HG02973 (cell line): ENCODE measurements around the gene MUC6.

Experiments used
- ATAC-seq: cut with Tn5 transposase; IDR thresholded peaks from one replicate; pipeline ENCODE4 v1.9.1; 2021; ENCODE audit warnings: moderate library complexity; ENCODE audit not compliant: unreplicated experiment

The MUC6 gene

GRCh38 chr11:1052133-1053011 lies 15.9 kb upstream of the MUC6 start:
- no peak for ATAC-seq

GRCh38 chr11:1051356-1052132 lies 15.0 kb upstream of the MUC6 start:
- no peak for ATAC-seq

- ATAC-seq, result no peak
These were observed 14.2 kb upstream of the MUC6 start for GRCh38 chr11:1050581-1051355.

- ATAC-seq, result no peak
These were observed 13.5 kb upstream of the MUC6 start for GRCh38 chr11:1049911-1050580.

- ATAC-seq, result no peak
These were observed 12.9 kb upstream of the MUC6 start for GRCh38 chr11:1049431-1049891.

GRCh38 chr11:1049071-1049405 lies 12.5 kb upstream of the MUC6 start:
- no peak for ATAC-seq

GRCh38 chr11:1048375-1049070 lies 12.0 kb upstream of the MUC6 start:
- ATAC-seq, result no peak

- ATAC-seq, result no peak
These were observed 11.2 kb upstream of the MUC6 start for GRCh38 chr11:1047595-1048156.

- no peak for ATAC-seq
These were observed 7.6 kb upstream of the MUC6 start for GRCh38 chr11:1044160-1044559.

- ATAC-seq, result no peak
These were observed 7.1 kb upstream of the MUC6 start for GRCh38 chr11:1043563-1044096.

GRCh38 chr11:1042626-1043562 lies 6.4 kb upstream of the MUC6 start:
- ATAC-seq, result no peak

- ATAC-seq, result no peak
These were observed 5.6 kb upstream of the MUC6 start for GRCh38 chr11:1041936-1042608.

- no peak for ATAC-seq
These were observed 5.0 kb upstream of the MUC6 start for GRCh38 chr11:1041471-1041870.

GRCh38 chr11:1041149-1041467 lies 4.6 kb upstream of the MUC6 start:
- no peak for ATAC-seq

- no peak for ATAC-seq
These were observed 4.1 kb upstream of the MUC6 start for GRCh38 chr11:1040428-1041148.

- no peak for ATAC-seq
These were observed 3.2 kb upstream of the MUC6 start for GRCh38 chr11:1039481-1040427.
